Breast epithelium (tissue), 3 donors: Measurements from ENCODE around the gene GPR137C.

Experiments used
- POLR2A ChIP-seq: fragments of 450-650 bp; IDR thresholded peaks from one replicate; pipeline ENCODE4 v1.6.1; 2016; ENCODE audit warnings: antibody characterized with exemption, mild to moderate bottlenecking, moderate library complexity
- POLR2AphosphoS5 ChIP-seq, 3 donors: sonication (generic); formaldehyde crosslinking; IDR thresholded peaks; one replicate each; pipeline ENCODE4 v1.6.1; 2017; ENCODE audit warnings: antibody characterized with exemption in 3 of 3
- TF ChIP-seq, protein P1 (sequence below), 3 donors: fragments of 450-650 bp; IDR thresholded peaks; one replicate each; pipeline ENCODE4 v1.5.1; 2016 to 2017; ENCODE audit warnings: antibody characterized with exemption in 3 of 3, mild to moderate bottlenecking in 3 of 3, moderate library complexity in 3 of 3

DNA sequence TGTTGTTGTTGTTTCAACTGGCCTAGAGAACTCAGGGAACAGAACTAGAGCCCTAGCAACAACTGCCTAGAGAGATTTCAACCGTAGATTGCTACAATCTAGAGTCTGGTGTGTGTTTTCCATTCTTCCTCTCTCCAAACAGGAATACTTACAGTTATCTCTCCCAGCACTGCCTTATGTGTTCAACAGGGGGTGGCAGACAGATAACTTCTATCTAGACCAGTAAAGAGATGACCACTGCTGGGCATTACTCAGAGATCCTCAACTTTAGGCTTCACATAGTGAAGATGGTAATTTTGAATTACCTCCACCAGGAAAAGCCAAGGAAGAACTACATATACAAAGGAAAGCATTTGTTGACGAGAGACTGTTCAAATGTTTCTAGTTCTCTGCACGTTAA, 5.1 kb upstream of the GPR137C start:
- TF ChIP-seq POLR2A (no peak), POLR2AphosphoS5 (IDR thresholded peaks at IDR 0.05) (no peak)
- TF ChIP-seq, protein P1, sequence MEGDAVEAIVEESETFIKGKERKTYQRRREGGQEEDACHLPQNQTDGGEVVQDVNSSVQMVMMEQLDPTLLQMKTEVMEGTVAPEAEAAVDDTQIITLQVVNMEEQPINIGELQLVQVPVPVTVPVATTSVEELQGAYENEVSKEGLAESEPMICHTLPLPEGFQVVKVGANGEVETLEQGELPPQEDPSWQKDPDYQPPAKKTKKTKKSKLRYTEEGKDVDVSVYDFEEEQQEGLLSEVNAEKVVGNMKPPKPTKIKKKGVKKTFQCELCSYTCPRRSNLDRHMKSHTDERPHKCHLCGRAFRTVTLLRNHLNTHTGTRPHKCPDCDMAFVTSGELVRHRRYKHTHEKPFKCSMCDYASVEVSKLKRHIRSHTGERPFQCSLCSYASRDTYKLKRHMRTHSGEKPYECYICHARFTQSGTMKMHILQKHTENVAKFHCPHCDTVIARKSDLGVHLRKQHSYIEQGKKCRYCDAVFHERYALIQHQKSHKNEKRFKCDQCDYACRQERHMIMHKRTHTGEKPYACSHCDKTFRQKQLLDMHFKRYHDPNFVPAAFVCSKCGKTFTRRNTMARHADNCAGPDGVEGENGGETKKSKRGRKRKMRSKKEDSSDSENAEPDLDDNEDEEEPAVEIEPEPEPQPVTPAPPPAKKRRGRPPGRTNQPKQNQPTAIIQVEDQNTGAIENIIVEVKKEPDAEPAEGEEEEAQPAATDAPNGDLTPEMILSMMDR (IDR thresholded peaks at IDR 0.05), result no peak
